Aorta (tissue), 5 donors: Measurements from ENCODE around the gene OR5K2. TPM values are rescaled to one million over a fixed set of nuclear protein-coding genes. Genes with fewer than 3 reads are reported as not detected.

Experiments used
- ATAC-seq: fragments of 200-7000 bp; cut with Tn5 transposase; one replicate; pipeline ENCODE4 v1.9.1; 2022; ENCODE audit warnings: moderate library complexity; ENCODE audit not compliant: low FRiP score
- DNase-seq, 2 donors: peaks; one replicate each; pipeline ENCODE4 v3.0.0-alpha.2; 2020
- H3K27ac ChIP-seq, 2 donors: one replicate each; pipeline ENCODE4 v1.5.1; 2013; ENCODE audit warnings: low read length in 2 of 2, mild to moderate bottlenecking in 2 of 2, moderate library complexity in 2 of 2, control low read depth in 1 of 2, inconsistent platforms in 1 of 2, low read depth in 1 of 2
- H3K27me3 ChIP-seq, 2 donors: one replicate each; pipeline ENCODE4 v1.6.1; 2013; ENCODE audit warnings: control low read depth in 1 of 2, low read length in 1 of 2, mild to moderate bottlenecking in 1 of 2, moderate library complexity in 1 of 2; ENCODE audit not compliant: insufficient read depth in 2 of 2, control insufficient read depth in 1 of 2
- H3K36me3 ChIP-seq, 2 donors: one replicate each; pipeline ENCODE4 v1.6.1; 2013; ENCODE audit warnings: control low read depth in 1 of 2, low read length in 1 of 2, mild to moderate bottlenecking in 1 of 2; ENCODE audit not compliant: insufficient read depth in 2 of 2, control insufficient read depth in 1 of 2
- H3K4me1 ChIP-seq, 2 donors: one replicate each; pipeline ENCODE4 v1.6.1; 2013; ENCODE audit warnings: low read length in 2 of 2, control low read depth in 1 of 2, mild to moderate bottlenecking in 1 of 2, moderate library complexity in 1 of 2; ENCODE audit not compliant: insufficient read depth in 2 of 2, control insufficient read depth in 1 of 2
- H3K4me3 ChIP-seq, 2 donors: one replicate each; pipeline ENCODE4 v1.5.1; 2013; ENCODE audit warnings: low read length in 2 of 2, control low read depth in 1 of 2, mild to moderate bottlenecking in 1 of 2
- H3K9me3 ChIP-seq: one replicate; pipeline ENCODE4 v1.6.1; 2013; ENCODE audit warnings: mild to moderate bottlenecking, low read length; ENCODE audit not compliant: control insufficient read depth
- WGBS, 2 donors: extraction: QIAGEN DNeasy Blood & Tissue Kit; methylation state at CpG; one replicate each; pipeline ENCODE4 v1.1.7; 2013; 5-methylcytosine and 5-hydroxymethylcytosine counted together
- intact Hi-C, 2 donors: fragments of 100-400 bp; cut with DNase I; formaldehyde crosslinking; loops; one replicate each; pipeline versions ENCODE4 v1.14.2 to v1.15.0; 2022
- polyA plus RNA-seq, 2 donors: library from polyadenylated mRNA; stranded (reverse); fragments of 200-250 nt; gene quantifications; one replicate each; pipeline ENCODE4 v1.2.3, GENCODE V29; 2013
- total RNA-seq, 2 donors: library from RNA; stranded (reverse); fragmentation: NEBNext Ultra II Directional; extraction: Animal tissue kit (Norgen Biotek cat#: 25700); gene quantifications; one replicate each; pipeline ENCODE4 v1.2.1, GENCODE V29; 2021
- donor health status: healthy with polysubstance abuse.
- donor health status: Bipolar disorder and iron deficiency.
- donor health status: DM: no; HTN: no; CAD: no.
- donor health status: DM: no; HTN: no; CAD: no.
- donor health status: DM: yes; HTN: yes; CAD: no.

The OR5K2 gene
- total and polyA plus RNA-seq, 4 donors, result not detected

DNA sequence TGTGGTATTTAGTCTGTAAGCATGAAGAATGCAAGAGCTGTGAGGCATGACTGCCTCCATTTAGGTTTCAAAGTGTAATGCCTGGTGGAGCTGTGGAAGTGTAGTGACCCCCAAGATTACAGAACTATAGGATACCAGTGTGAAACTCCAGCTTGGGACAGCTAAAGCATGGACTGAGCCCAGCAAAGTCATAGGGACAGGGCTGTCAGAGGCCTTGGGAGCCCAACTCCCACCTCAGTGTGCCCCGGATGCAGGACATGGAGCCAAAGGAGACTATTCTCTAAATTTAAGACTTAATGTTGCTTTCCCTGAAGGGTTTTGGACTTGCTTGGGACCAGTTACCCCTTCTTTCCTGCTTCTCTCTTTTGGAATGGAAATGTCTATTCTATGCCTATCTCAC, 45.1 kb downstream of the OR5K2 start:
- Histone ChIP-seq H3K4me3 (no peak overlapping the region), H3K4me1 (no peaks in the 10 kb centered on the region), H3K27ac (no peak overlapping the region), H3K9me3 (no peaks in the 10 kb centered on the region), H3K36me3 (no peaks in the 10 kb centered on the region), H3K27me3 (no peaks in the 10 kb centered on the region)
- DNase-seq, result no peak
- intact Hi-C loops, result no loop called here
- 84 to 92% methylated on average over 1 of the region's 1 CpG for WGBS, 2 donors
- no peak for ATAC-seq

DNA sequence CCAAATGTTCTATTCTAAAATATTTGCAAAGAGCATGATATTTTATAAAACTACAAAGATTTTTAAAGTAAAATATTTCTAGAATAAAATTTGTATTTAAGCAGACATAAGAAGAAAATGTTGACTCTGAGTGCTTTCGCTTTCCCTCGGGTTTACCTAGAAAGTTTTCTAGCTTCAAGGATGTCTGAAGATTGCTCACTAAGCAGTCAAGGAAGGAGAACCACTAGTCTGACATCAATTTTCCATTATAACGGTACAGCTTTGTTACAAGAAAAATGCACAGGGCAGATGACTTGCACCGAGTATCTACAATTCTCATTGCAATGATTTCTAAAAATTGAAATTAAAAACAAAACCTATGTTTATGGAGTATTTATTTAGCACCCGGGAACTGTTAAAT, 48.5 kb downstream of the OR5K2 start:
- H3K4me1 ChIP-seq, result no peaks in the 10 kb centered on the region
- H3K4me3 ChIP-seq, result no peak overlapping the region
- H3K27ac ChIP-seq, result no peak overlapping the region
- intact Hi-C loops, result no loop called here
- no peaks in the 10 kb centered on the region for H3K9me3 ChIP-seq
- WGBS, 2 donors, result 78% methylated on average over 5 of the region's 5 CpGs
- DNase-seq (no peak), ATAC-seq (no peak)
- peaks cover 0 to 1% of the 10 kb centered on the region in 2 donors for H3K27me3 ChIP-seq
- H3K36me3 ChIP-seq, result no peaks in the 10 kb centered on the region

Other genes starting within 250 kb of the OR5K2 start
- gene OR5H6, start 233.4 kb upstream of the OR5K2 start, total RNA-seq, result not detected
- gene OR5H6, start 233.4 kb upstream of the OR5K2 start, polyA plus RNA-seq, result not detected
- not detected for gene OR5H2, start 215.2 kb upstream of the OR5K2 start, total RNA-seq
- not detected for gene OR5H2, start 215.2 kb upstream of the OR5K2 start, polyA plus RNA-seq
- gene OR5K4, start 143.8 kb upstream of the OR5K2 start, total RNA-seq, result not detected
- gene OR5K4, start 143.8 kb upstream of the OR5K2 start, polyA plus RNA-seq, result not detected
- gene OR5K3, start 107.0 kb upstream of the OR5K2 start, total RNA-seq, result not detected
- gene OR5K3, start 107.0 kb upstream of the OR5K2 start, polyA plus RNA-seq, result not detected
- gene OR5K1, start 34.5 kb upstream of the OR5K2 start, total RNA-seq, result not detected
- gene OR5K1, start 34.5 kb upstream of the OR5K2 start, polyA plus RNA-seq, result not detected
- gene CLDND1, start 25.2 kb downstream of the OR5K2 start, total RNA-seq, result 100 to 1,000 TPM; 114 to 132 TPM
- gene CLDND1, start 25.2 kb downstream of the OR5K2 start, polyA plus RNA-seq, result 100 to 1,000 TPM; 106 to 112 TPM
- gene GPR15, start 34.3 kb downstream of the OR5K2 start, total RNA-seq, result not detected
- not detected for gene GPR15, start 34.3 kb downstream of the OR5K2 start, polyA plus RNA-seq
- 10 to 100 TPM; 10.8 to 19.4 TPM for gene CPOX, start 95.9 kb downstream of the OR5K2 start, total RNA-seq
- 10 to 100 TPM in 1 of 2 donors, 1 to 10 TPM in 1; 9.5 to 14.9 TPM for gene CPOX, start 95.9 kb downstream of the OR5K2 start, polyA plus RNA-seq